Epithelial cell of proximal tubule (primary cell): ENCODE data around the gene SUPT3H. TPM values are rescaled to one million over a fixed set of nuclear protein-coding genes. Genes with fewer than 3 reads are reported as not detected.

Experiments
- DNase-seq: peaks from one replicate; pipeline ENCODE4 v3.0.0-alpha.2; 2011; ENCODE audit warnings: low read depth
- H3K4me3 ChIP-seq: 2 replicates; pipeline ENCODE4 v1.5.1; 2011; ENCODE audit warnings: low read depth, mild to moderate bottlenecking, low read length
- total RNA-seq: library from RNA; depleted of rRNA; stranded (reverse); fragments of >200 nt; gene quantifications from 2 replicates; pipeline ENCODE4 v1.2.3, GENCODE V29; 2015
- TF ChIP-seq, protein P1 (sequence below): conservative IDR thresholded peaks from 2 replicates; pipeline ENCODE4 v1.5.1; 2012; ENCODE audit warnings: low read depth, mild to moderate bottlenecking, low read length

SUPT3H gene
- total RNA-seq, 1 donor from 2014 or later, result 11.5 TPM

DNA sequence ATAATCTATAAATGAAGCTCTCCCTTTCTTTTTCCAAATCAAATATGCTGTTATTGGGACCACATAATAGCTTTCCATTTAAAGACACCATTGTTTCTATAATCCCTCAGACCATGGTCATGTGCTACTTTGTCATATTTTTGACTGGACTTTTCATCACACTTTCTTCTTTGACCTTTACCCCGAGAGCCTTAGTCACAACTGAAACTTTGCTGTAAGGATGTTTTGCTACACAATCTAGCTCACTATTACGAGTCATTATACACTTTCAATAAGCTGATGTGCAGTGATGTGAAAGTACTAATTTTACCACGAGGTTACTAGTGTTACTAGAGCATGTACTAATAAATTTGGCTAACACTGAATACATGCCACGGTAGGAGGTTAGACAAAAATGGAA lies 416.8 kb downstream of the SUPT3H start:
- H3K4me3 ChIP-seq, result no peak overlapping the region
- TF ChIP-seq, protein P1, sequence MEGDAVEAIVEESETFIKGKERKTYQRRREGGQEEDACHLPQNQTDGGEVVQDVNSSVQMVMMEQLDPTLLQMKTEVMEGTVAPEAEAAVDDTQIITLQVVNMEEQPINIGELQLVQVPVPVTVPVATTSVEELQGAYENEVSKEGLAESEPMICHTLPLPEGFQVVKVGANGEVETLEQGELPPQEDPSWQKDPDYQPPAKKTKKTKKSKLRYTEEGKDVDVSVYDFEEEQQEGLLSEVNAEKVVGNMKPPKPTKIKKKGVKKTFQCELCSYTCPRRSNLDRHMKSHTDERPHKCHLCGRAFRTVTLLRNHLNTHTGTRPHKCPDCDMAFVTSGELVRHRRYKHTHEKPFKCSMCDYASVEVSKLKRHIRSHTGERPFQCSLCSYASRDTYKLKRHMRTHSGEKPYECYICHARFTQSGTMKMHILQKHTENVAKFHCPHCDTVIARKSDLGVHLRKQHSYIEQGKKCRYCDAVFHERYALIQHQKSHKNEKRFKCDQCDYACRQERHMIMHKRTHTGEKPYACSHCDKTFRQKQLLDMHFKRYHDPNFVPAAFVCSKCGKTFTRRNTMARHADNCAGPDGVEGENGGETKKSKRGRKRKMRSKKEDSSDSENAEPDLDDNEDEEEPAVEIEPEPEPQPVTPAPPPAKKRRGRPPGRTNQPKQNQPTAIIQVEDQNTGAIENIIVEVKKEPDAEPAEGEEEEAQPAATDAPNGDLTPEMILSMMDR, result no peak
- DNase-seq, result peak; percentile 37

DNA sequence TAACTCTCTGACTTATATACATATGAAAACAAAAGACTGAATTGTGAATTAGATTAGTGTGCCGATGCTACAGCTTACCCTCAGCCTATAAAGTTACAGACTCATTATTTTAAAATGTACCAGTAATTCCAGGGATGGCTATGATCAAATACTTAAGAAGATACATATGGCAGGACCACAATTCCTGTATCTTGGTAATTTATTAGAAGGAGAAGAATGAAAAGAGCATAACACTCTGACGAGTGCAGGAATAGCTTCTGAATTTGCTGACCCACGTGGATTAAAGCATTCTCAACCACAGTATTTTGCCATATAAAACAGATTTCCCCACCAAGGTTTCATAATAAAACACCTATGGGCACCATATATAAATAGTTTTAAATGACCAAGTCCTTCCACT lies 418.1 kb downstream of the SUPT3H start:
- TF ChIP-seq, protein P1, result no peak
- DNase-seq, result no peak
- H3K4me3 ChIP-seq, result no peak overlapping the region

DNA sequence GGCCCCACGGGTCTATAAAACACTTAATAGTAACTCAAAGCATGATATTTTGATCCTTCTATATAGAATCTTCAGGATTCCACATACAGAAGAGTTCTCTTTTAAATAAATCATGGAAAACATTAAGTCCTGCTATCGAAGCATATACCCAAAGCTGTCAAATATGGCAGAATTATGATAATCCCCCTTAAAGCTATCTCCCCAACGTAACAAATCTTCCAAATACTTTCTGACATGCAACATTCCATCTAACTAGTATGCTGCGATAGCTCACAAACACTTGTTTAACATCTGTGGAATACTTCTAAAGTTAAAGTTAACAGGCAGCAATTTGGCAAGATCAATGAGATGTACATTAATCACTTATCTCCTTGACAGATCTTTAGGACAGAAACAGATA lies 420.6 kb downstream of the SUPT3H start:
- TF ChIP-seq, protein P1, result no peak
- DNase-seq, result no peak

DNA sequence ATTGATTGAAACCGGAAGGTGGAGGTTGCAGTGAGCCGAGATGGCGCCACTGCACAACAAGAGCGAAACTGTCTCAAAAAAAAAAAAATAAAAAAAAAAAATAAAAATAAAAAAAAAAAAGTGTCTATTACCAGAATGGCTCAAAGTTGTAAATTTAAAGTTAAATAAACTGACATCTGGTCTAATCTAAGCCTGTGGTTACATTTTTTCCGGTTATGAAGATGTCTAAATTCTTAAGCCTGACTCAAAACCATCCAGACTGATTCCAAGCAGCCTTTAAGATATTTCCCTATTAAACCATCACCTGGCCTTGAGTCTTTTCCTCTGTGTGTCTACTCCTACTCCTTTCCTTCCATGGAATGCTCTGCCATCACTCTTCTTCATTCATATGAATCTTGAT lies 421.3 kb downstream of the SUPT3H start:
- no peak overlapping the region for H3K4me3 ChIP-seq
- TF ChIP-seq, protein P1, result no peak
- DNase-seq, result no peak

More for the DNA sequence above, 420.6 kb downstream of the SUPT3H start:
- H3K4me3 ChIP-seq, result no peak overlapping the region

DNA sequence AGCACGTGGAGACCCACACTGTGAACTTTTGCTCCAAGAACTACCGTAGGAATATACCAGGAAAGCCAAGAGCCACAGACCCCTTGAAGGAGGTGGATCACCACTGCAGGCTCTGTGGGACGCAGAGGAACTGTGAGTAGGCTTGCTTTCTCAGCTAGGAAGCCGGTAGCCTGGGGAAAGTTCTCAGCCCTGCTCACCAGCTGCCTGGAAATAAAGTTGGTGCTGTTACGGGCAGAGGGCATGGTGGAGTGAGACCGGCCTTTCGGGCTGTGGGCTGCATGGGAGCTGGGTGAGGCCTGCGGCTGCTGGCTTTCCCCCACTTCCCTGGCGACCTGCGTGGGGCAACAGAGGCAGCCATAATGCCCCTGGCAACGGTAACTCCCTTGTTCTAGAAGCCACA lies 422.6 kb downstream of the SUPT3H start:
- TF ChIP-seq, protein P1, result no peak
- no peak overlapping the region for H3K4me3 ChIP-seq
- no peak for DNase-seq

DNA sequence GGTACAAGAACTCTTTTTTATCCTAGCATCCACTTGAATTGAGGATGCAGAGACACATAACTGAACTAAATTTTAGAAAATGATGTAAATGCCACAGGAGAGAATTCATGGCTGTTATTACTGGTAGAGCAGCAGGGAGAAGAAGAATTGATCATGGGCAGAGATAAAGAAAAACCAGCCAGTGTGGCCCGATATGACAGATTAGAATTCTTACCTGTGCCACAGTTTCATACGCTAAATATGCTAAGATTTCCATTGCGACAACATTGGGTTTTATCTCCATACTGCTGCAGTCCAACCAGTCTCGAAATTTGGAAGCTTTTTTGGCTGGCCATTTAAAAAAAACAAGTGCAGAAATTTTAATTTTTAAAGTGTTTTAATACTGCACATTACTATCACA lies 423.5 kb downstream of the SUPT3H start:
- TF ChIP-seq, protein P1, result no peak
- H3K4me3 ChIP-seq, result no peak overlapping the region
- no peak for DNase-seq

DNA sequence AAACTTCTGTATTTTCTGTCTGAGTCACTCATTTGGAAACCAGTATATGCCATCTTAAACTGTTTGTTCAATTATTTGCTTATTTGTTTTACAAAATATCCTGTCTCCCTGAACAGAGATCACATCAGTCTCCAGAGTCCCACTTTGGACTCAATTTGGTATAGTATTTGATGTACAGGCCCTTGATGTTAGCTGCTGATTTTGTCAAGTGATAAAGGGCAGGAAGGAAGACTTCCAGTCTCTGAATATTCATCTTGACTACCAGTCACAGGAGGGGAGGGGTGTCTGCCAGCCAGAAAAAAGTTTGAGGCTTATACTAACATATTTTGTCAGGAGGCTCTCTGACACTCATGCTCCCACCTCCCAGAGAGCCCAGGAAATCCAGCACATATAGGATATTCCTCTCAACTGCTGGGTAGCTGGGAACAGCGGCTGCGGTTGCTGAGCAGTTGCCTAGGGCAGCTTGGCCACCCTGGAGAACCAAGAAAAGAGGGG lies 426.4 kb downstream of the SUPT3H start:
- H3K4me3 ChIP-seq, result no peak overlapping the region
- TF ChIP-seq, protein P1, result no peak
- no peak for DNase-seq
